ENCODE data around the gene CRMP1.
"Not testable (repeated sequence)": the region's sequence is repeated elsewhere in the genome, so short reads cannot be mapped to it uniquely, and the experiment has no call there.

The CRMP1 gene

DNA sequence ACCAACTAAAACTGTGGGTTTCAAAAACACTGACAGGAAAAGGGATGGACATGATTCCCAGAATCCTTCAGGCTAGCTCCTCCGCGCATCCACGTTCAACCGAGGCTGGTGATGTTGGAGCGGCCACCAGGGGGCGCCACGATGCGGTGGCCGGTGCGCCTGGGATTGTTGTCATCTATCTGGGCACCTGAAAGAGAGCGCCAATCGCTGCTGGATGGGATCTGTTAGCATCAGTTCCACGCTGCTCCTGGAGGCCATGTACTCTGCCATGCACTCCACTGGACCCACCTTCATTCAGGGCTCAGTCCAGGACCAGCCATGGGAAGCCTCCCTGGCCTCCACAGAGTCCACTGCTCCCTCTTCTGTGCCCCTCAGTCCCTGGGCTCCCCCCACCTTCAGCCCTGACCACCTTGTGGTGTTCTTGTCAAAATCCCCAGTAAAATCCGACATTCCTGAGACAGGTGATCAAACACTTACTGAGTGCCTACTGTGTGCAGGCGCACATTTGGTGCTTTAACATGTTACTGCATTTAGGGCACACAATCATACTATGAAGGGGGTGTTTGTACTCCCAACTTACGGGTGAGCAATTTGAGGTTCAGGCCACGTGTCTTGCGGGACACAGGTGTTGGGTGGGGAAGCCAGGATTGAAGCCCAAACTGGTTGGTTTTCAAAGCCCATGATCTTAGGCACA, 71.1 kb downstream of the CRMP1 start:
- peak; percentile 15 for DNase-seq (ENCODE audit: low read depth)

DNA sequence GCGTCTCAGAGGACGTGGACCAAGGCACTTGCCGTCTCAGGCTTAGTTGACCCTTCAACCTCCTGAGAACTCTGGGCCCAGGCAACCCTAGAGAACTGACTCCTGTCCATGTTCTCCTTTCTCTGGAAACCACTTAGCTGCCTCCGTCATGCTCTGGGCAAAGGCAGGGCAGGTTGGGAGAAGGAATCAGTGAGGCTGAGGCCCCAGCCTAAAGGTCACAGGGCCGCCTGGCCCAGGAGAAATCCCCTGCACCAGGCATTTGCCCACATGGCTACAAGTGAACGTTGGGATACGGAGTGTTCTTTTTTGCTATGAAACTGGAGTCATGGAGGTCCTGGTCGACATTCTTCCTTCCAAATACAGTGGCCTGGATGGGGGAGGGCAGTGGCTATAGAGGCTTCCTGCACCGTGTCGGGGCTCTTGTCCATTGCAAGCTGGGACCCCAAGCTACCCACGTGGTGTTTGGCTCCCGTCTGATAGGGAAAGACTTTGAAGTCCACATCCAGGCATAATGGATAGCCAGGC, 76.0 kb downstream of the CRMP1 start:
- no peak for DNase-seq (ENCODE audit: low read depth)

DNA sequence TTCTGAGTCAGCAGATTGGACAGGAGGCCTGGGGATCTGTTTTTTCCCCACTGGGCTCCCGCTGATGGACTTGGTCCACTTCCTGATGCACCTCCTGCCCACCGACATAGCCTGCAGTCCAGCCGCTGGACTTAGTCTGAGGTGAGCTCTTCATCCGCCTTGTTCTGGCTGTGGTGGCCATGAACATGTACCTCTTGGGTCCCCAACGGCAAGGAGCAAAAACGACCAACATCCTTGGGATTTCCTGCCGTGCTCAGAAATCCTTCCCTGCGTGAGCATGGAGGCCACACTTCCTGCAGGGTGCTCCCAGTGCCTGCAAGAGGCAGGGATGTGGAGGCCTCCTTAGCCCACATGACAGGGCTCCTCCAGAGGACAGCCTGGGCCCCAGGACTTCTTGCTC, 76.8 kb downstream of the CRMP1 start:
- no peak for DNase-seq (ENCODE audit: low read depth)

DNA sequence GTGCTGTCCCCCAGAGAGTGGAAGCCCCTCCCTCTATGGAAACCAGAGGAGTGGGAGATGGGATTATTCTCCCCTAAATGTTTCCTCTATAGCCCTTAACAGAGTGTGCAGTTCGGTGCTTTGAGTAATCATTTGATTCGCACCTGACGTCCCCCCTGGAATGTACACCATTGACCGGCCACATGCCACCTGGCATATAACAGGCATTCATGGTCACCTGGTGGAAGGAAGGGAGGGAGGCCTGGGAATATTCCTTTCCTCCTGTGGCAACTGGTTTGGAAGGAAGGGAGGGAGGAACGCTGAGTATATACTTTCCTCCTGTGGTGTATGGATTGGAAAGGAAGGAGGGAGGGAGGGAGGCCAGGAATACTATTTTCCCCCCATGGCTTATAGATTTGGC, 77.2 kb downstream of the CRMP1 start:
- DNase-seq (ENCODE audit: low read depth) = no peak

DNA sequence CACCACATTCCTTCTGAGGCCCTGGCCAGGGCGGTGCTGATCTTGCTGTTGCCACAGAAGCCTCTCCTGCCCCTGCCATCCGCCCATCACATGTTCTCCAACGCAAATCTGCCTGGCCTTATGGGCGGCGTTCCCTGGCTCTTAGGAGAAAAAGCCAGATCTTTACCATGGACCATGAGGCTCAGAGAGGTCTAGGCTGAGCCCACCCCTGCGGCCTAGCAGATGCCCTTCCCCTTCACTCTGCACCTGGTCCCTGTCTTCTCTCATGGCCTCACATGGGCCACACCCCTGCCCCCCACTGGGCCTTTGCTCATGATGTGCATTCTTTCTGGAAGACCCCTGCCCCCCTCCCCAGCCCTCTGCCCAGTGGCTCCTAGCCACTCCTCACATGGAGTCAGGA, 78.5 kb downstream of the CRMP1 start:
- DNase-seq (ENCODE audit: low read depth) = no peak

DNA sequence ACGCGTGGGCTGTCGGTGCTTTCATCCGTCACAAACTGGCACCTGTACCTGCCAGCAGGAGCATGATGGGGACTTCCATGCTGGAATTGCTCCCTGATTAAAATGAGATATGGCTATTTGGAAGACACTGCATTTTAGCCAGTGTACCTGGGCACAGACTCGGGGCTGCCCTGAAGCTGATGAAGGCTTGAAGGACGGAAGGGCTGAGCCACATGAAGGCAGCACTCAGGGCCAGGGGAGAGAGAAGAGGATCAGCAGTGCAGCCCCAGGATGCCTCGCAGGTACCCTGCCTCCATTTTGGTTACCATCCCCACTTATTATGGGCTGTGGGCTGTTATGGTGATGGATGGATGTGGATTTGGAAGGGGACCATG, 79.0 kb downstream of the CRMP1 start:
- no peak for DNase-seq (ENCODE audit: low read depth)

DNA sequence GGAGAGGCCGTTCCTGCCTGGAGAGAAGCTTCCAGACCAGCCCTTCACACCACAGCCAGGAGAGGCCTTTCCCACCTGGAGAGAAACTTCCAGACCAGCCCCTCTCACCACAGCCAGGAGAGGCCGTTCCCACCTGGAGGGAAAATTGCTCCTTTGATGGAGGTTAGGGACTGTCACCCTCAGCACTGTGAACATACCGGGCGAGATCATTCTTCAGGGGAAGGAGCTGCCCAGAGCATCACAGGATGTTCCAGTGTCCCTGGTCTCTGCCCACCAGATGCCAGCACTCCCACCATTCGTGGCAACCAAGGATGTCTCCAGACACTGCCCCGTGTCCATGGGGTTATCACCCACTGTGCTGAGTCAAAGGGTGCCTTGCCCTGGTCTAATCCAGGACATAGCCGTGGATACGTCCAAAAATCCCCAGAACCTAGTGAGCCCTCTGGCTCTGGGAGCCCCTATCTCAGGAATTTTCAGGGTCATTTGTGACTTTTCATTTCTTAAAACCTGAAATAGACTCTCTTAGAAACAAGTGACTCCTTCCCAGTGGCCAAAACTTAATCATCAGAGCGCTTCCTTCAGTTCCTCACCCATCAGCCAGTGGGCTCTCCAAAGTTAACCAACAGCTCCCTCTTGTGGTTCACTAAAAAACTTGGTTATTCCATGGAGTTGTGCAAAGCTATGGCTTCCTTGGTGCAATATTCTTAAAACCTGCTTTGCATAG, 80.2 kb downstream of the CRMP1 start:
- peak; percentile 80 for DNase-seq (ENCODE audit: low read depth)

DNA sequence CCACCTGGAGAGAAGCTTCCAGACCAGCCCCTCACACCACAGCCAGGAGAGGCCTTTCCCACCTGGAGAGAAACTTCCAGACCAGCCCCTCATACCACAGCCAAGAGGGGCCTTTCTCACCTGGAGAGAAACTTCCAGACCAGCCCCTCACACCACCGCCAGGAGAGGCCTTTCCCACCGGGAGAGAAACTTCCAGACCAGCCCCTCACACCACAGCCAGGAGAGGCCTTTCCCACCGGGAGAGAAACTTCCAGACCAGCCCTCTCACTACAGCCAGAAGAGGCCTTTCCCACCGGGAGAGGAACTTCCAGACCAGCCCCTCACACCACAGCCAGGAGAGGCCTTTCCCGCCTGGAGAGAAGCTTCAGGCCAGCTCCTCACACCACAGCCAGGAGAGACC, 80.8 kb downstream of the CRMP1 start:
- not testable (repeated sequence) for DNase-seq (ENCODE audit: low read depth)

DNA sequence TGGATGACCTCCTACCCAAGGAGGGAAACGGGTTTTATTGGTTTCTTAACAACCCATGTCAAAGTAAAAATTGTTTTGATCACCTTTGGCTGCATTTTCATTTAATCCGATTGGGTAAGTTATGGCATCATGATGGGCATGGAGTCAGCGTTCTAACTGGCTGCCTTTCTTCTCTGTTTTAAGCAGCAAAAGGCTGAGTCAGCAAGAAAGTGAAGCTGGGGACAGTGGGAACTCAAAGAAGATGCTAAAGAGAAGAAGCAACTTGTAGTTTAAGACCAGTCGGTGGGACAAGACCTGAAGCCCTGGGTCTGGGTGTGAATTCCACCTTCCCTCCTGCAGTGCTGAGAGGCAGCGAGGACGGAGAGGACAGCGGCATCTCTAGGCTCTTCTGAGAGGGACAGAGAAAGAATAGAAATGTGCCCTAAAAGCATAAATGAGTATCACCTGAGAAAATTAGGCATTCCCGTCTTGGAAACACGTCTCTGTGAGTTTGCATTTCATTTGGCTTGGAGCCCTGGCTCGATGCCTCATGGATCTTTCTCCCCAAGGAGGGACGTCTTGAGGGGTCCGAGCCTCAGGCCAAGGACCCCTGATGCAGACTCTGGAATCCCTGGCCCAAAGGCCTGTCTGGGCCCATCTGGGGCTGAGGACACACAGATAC, 82.0 kb downstream of the CRMP1 start:
- DNase-seq (ENCODE audit: low read depth) = no peak

DNA sequence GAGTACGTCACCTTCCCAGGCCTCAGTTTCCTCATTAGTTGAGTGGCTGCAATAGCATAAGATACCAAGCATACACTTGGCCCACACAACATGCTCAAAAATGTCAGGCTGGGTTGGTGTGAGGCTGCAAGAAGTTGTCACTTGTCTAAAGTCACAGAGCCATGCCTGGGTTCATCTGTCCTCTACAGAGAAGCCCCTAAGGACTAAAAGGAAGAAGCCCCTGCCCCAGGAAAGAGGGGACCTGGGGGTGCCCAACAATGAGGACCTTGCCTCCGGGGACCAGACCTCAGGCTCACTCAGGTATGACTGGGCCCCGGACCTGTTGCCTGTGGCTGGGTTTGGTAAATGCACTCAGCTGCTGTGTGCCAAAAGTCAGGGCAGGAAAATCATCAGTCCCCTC, 82.7 kb downstream of the CRMP1 start:
- DNase-seq (ENCODE audit: low read depth) = no peak

DNA sequence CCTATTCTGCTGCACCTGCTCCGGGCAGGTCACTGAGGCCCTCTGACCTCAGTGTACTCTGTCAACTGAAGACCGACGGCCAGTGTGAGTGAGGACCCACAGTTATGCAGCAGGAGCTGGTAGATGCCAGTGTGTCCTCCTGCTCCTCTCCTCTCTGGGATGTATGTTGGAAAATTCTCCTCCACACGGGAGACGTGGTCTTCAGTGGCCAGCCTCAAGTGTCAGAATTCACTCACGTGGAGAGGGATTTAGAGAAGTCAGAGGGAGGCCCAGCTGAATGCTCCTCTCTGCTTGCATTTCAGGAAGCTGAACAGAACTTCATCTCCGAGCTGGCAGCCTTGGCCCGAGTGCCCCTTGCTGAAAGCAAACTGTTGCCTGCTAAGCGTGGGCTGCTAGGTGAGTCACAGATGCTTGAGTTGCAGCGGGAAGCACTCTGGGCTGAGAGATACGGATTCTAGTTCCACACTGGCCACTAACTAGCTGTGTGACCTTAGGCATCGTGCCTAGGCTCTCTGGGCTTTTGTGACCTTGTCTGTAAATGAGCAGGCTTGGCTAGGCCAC, 83.6 kb downstream of the CRMP1 start:
- no peak for DNase-seq (ENCODE audit: low read depth)

DNA sequence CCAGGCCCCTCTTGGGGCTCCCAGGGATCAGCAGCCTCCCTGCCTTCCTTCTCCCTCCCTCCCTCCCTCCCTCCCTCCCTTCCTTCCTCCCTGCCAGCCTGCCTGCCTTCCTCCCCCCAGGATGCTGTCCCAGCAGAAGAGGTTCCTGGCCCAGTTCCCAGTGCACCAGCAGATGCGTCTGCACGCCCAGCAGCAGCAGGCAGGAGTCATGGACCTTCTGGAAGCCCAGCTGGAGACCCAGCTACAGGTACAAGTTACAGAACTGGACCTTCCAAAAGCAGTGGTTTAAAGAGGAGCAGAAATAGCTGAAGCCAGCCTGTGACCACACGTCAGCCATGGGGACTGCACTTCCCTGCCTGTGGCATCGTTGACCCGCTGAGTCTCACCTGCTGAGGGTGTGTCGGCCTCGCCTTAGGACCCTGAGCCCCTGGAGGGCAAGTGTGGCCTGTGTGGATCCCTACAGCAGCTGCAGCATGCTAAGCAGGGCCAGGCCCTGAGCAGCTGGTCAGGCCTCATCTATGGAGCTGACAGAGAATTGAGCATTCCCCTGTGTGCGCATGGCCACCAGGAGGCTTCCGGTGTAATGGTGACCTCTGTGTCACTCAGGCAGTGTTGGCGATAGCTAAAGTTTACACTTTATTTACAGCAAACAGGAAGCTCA, 84.7 kb downstream of the CRMP1 start:
- no peak for DNase-seq (ENCODE audit: low read depth)

DNA sequence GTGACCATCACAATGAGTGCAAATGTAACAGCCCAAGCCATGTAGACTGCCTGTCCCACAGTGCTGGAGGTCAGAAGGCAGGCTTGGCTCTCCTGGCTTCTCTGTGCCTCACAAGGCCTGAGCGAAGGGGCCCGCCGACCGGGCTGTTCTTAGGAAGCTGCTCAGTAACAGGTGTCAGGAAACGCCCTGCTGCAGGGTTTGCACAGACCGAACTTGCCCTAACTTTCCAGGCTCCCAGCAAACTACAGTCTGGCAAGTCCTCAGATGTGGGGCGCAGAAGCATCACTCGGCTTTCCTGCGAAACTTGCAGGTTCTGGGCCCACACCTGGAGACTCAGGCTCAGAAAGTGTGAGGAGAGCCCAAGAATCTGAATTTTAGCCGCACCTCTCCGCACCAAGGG, 87.6 kb downstream of the CRMP1 start:
- DNase-seq (ENCODE audit: low read depth) = no peak

DNA sequence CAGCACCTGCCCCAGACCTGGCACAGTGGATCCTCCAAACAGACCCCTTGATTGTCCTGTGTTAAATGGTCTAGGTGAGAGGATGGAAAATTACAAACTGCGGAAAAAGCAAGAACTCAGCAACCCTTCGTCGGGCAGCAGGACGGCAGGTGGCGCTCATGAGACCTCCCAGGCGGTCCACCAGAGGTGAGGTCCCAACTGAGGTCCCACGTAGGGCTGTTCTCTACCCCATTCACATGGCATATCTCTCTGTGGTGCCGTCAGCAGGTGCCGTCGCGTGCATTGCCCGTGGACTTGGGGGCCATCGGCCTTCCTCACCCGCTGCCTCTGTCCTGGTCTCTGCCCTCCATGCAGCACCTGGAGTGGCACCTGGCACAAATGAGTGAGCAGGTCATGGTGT, 88.2 kb downstream of the CRMP1 start:
- no peak for DNase-seq (ENCODE audit: low read depth)

DNA sequence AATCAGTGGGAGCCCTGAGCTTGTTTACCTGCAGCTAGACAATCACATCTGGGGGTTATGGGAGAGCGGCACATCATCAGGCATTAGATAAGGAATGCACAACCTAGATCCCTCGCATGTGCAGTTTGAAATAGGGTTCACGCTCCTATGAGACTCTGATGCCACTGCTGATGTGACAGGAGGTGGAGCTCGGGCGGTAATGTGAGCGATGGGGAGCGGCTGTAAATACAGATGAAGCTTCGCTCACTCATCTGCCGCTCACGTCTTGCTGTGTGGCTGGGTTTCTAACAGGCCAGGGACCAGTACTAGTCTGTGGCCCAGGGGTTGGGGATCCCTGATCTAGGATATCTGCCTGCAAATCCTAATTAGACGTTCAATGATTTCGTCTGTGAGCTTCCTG, 90.3 kb downstream of the CRMP1 start:
- no peak for DNase-seq (ENCODE audit: low read depth)

DNA sequence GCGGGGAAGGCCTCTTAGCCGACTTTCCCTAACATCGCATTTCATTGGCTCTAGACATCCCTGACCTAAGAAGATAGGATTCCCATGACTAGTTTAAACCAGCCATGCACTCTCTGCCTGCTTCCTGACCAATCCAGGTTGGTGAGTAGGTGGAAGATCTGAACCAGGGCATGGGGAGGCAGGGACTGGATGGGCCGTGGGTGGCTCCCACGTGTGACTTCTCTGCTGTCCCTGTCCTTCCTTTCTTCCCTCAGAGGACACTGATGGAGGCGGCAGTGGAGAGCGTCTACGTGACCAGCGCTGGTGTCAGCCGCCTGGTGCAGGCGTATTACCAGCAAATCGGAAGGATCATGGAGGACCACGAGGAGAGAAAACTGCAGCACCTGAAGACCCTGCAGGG, 91.2 kb downstream of the CRMP1 start:
- DNase-seq (ENCODE audit: low read depth) = no peak

DNA sequence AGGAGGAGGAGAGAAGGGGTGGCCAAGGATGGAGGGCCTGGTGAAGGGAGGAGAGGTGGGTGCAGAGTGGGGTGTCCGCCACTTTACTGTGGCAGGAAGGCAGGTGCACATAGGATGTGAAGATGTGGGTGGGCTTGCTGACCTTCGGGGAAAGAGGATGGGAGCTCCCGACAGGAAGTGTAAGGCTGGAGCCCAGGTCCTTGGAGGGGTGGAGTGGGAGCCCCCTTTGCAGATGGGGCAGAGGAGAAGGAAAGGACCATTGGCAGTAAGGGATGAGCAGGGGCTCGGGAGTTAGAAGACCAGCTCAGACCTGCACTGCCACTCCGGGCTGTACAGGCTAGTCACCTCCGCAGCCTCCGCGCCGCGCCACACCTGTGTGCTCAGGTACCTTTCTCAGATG, 92.4 kb downstream of the CRMP1 start:
- DNase-seq (ENCODE audit: low read depth) = no peak

DNA sequence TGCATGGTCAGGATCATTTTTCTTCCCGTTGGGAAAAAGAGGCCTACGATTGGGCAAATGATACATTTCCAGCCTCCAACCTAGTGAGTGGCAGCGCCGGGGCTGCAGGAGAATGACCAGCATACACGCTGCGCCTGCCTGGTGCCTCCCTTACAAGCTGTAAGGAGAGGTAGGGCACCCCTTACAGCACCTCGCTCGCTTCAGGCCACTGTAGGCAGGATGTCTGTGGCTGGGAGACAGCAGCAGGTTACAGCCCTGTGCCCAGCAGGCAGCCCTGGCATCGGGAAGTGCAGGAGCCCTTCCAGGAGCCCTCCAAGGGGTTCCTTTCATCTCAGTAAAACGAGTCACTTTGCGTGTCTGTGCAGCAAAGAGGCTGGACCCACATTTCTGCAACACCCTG, 93.5 kb downstream of the CRMP1 start:
- no peak for DNase-seq (ENCODE audit: low read depth)

DNA sequence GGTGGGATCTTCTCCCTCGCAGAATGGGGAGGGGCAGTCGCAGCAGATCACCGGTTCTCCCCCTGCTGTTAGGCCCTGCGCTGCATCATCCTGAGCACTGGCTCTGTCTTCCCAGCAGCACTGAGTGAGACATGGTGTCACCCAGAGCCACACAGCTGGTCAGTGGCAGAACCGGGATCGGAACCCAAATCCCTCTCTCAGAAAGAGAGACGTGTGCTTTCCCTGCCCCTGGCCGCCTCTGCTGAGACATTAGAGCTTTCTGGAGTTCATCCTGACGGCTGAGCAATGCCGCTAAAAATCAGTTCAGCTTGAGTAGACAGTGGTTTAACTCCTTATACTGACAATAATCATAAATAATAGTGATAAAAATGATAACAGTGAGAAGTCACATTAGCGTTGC, 93.9 kb downstream of the CRMP1 start:
- no peak for DNase-seq (ENCODE audit: low read depth)

DNA sequence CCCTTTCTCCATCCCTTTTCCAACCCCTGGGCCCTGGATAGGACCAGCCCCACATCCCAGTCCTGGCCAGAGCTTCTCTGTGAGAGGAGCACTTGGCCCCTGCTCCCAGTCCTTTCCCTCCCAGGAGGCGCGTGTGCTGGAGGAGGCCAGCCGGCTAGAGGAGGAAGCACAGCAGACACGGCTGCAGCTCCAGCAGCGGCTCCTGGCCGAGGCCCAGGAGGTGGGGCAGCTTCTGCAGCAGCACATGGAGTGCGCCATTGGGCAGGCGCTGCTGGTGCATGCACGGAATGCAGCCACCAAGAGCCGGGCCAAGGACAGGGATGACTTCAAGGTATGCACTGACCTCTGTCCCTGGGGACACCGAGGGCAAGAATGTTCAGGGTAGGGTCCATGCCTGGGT, 94.4 kb downstream of the CRMP1 start:
- DNase-seq (ENCODE audit: low read depth) = no peak

DNA sequence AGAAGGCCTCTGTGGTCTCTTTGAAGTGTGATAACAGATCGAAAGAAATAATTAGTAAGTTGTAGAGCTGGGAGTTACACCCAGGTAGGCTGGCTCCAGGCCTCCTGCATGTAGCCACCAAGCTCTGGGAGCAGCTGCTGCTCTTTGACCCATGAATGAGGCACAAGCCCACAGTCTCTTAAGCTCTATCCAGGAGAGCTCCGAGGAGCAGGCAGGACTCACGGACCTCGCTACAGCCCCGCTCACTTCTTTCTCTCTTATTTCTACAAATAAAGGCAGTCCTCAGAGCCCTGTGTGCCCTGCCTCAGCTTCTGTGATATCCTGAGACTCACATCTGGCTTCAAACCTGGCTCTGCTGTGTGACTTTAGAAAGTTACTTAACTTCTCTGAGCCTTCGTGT, 95.0 kb downstream of the CRMP1 start:
- DNase-seq (ENCODE audit: low read depth) = no peak

DNA sequence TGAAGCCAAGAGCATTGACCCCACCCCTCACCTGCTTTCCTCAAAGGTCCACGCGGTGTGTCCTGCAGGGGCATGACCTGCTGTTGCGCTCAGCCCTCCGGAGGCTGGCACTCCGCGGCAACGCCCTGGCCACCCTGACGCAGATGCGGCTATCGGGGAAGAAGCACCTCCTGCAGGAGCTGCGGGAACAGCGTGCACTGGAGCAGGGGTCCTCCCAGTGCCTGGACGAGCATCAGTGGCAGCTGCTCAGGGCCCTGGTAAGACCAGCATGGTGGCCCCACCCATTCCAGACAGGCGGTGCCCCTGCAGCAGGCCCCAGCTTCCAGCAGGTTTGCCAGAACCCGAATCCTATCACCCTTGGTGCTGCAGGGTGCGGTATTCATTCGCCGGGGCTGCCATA, 95.9 kb downstream of the CRMP1 start:
- DNase-seq (ENCODE audit: low read depth) = no peak
